Measurements from ENCODE around the gene RHBDL3. TPM values are rescaled to one million over a fixed set of nuclear protein-coding genes. Genes with fewer than 3 reads are reported as not detected.

RHBDL3 gene
- total RNA-seq, 1 experiment from 2014 or later, result 1.9 TPM

GRCh38 chr17:32266389-32267301 is 1.0 kb downstream of the RHBDL3 start:
- no peak for DNase-seq (ENCODE audit: low read depth)

GRCh38 chr17:32267690-32268205 is 2.1 kb downstream of the RHBDL3 start:
- DNase-seq (ENCODE audit: low read depth), result no peak

GRCh38 chr17:32268734-32269288 is 3.2 kb downstream of the RHBDL3 start:
- DNase-seq (ENCODE audit: low read depth), result peak; percentile 41

- DNase-seq (ENCODE audit: low read depth), result no peak
These were observed 3.7 kb downstream of the RHBDL3 start for GRCh38 chr17:32269377-32269776.

- DNase-seq (ENCODE audit: low read depth), result no peak
These were observed 6.2 kb downstream of the RHBDL3 start for GRCh38 chr17:32271844-32272243.

GRCh38 chr17:32274101-32274500 is 8.5 kb downstream of the RHBDL3 start:
- DNase-seq (ENCODE audit: low read depth), result no peak

GRCh38 chr17:32274643-32275042 is 9.0 kb downstream of the RHBDL3 start:
- DNase-seq (ENCODE audit: low read depth), result no peak

GRCh38 chr17:32275060-32276042 is 9.7 kb downstream of the RHBDL3 start:
- DNase-seq (ENCODE audit: low read depth), result peak; percentile 98

- DNase-seq (ENCODE audit: low read depth), result no peak
These were observed 10.6 kb downstream of the RHBDL3 start for GRCh38 chr17:32276171-32276601.

- no peak for DNase-seq (ENCODE audit: low read depth)
These were observed 11.7 kb downstream of the RHBDL3 start for GRCh38 chr17:32277284-32277683.

- DNase-seq (ENCODE audit: low read depth), result no peak
These were observed 13.2 kb downstream of the RHBDL3 start for GRCh38 chr17:32278815-32279214.

- DNase-seq (ENCODE audit: low read depth), result no peak
These were observed 14.5 kb downstream of the RHBDL3 start for GRCh38 chr17:32279891-32280716.

- DNase-seq (ENCODE audit: low read depth), result peak; percentile 28
These were observed 15.4 kb downstream of the RHBDL3 start for GRCh38 chr17:32281011-32281451.

- peak; percentile 44 for DNase-seq (ENCODE audit: low read depth)
These were observed 18.1 kb downstream of the RHBDL3 start for GRCh38 chr17:32283745-32284201.

- DNase-seq (ENCODE audit: low read depth), result no peak
These were observed 19.7 kb downstream of the RHBDL3 start for GRCh38 chr17:32285306-32285705.

GRCh38 chr17:32285746-32286517 is 20.3 kb downstream of the RHBDL3 start:
- DNase-seq (ENCODE audit: low read depth), result no peak

GRCh38 chr17:32286518-32286900 is 20.9 kb downstream of the RHBDL3 start:
- no peak for DNase-seq (ENCODE audit: low read depth)

GRCh38 chr17:32287804-32288511 is 22.3 kb downstream of the RHBDL3 start:
- no peak for DNase-seq (ENCODE audit: low read depth)

- DNase-seq (ENCODE audit: low read depth), result no peak
These were observed 23.0 kb downstream of the RHBDL3 start for GRCh38 chr17:32288615-32289014.

Measured in Daoy (cell line).